Measurements from ENCODE around the gene PEF1.

PEF1 gene

GRCh38 chr1:31580891-31581603 is 63.6 kb downstream of the PEF1 start:
- H3K27ac ChIP-seq (ENCODE audit: low read length): no peak overlapping the region
- H3K9me2 ChIP-seq (replicated peaks; ENCODE audit: insufficient read depth, low read length): no peaks in the 10 kb centered on the region
- TF ChIP-seq EZH2 (optimal IDR thresholded peaks at IDR 0.05; ENCODE audit: low read depth, low read length) (no peak), EZH2phosphoT487 (IDR thresholded peaks at IDR 0.05; ENCODE audit: low read length) (no peak), CTCF (IDR thresholded peaks at IDR 0.05; ENCODE audit: low read length) (no peak)
- H3K9ac ChIP-seq (ENCODE audit: low read length): no peak overlapping the region
- H3K79me2 ChIP-seq (ENCODE audit: low read length): no peaks in the 10 kb centered on the region
- H2AFZ ChIP-seq (ENCODE audit: low read length): no peak overlapping the region
- H3K4me3 ChIP-seq (ENCODE audit: low read length): no peak overlapping the region
- H3K4me1 ChIP-seq (ENCODE audit: low read length): no peaks in the 10 kb centered on the region
- no peak overlapping the region for H3K4me2 ChIP-seq (ENCODE audit: low read depth, low read length)
- no peaks in the 10 kb centered on the region for H4K20me1 ChIP-seq (ENCODE audit: insufficient read depth, low read length)
- no peaks in the 10 kb centered on the region for H3K9me3 ChIP-seq (replicated peaks; ENCODE audit: insufficient read depth, low read length)
- no peak for DNase-seq
- peaks cover 6% of the 10 kb centered on the region for H3K27me3 ChIP-seq (replicated peaks; ENCODE audit: insufficient read depth, low read length)
- H3K36me3 ChIP-seq (replicated peaks; ENCODE audit: insufficient read depth, low read length): no peaks in the 10 kb centered on the region
- H3F3A ChIP-seq (ENCODE audit: insufficient read depth, low read length): no peaks in the 10 kb centered on the region

- no peaks in the 10 kb centered on the region for H3K9me3 ChIP-seq (replicated peaks; ENCODE audit: insufficient read depth, low read length)
- no peak overlapping the region for H2AFZ ChIP-seq (ENCODE audit: low read length)
- no peaks in the 10 kb centered on the region for H4K20me1 ChIP-seq (ENCODE audit: insufficient read depth, low read length)
- H3K27ac ChIP-seq (ENCODE audit: low read length): no peak overlapping the region
- H3K36me3 ChIP-seq (replicated peaks; ENCODE audit: insufficient read depth, low read length): no peaks in the 10 kb centered on the region
- H3F3A ChIP-seq (ENCODE audit: insufficient read depth, low read length): no peaks in the 10 kb centered on the region
- H3K4me3 ChIP-seq (ENCODE audit: low read length): no peak overlapping the region
- no peak overlapping the region for H3K4me2 ChIP-seq (ENCODE audit: low read depth, low read length)
- no peaks in the 10 kb centered on the region for H3K4me1 ChIP-seq (ENCODE audit: low read length)
- no peak for TF ChIP-seq EZH2phosphoT487 (IDR thresholded peaks at IDR 0.05; ENCODE audit: low read length)
- no peak for TF ChIP-seq EZH2 (optimal IDR thresholded peaks at IDR 0.05; ENCODE audit: low read depth, low read length)
- no peak for TF ChIP-seq CTCF (IDR thresholded peaks at IDR 0.05; ENCODE audit: low read length)
- H3K9ac ChIP-seq (ENCODE audit: low read length): no peak overlapping the region
- H3K27me3 ChIP-seq (replicated peaks; ENCODE audit: insufficient read depth, low read length): peaks cover 6% of the 10 kb centered on the region
- no peaks in the 10 kb centered on the region for H3K9me2 ChIP-seq (replicated peaks; ENCODE audit: insufficient read depth, low read length)
- no peaks in the 10 kb centered on the region for H3K79me2 ChIP-seq (ENCODE audit: low read length)
- DNase-seq: no peak
Observed at GRCh38 chr1:31580513-31580870, 64.2 kb downstream of the PEF1 start.
